SIG-M5 treated with dmso at 0.1 percent for 504 hours (cell line): ENCODE measurements around the gene ATP10B.

Experiments
- DNase-seq: peaks from one replicate; lab custom pipeline; 2025; ENCODE audit not compliant: unreplicated experiment; lab: John Stamatoyannopoulos, UW

The ATP10B gene

DNA sequence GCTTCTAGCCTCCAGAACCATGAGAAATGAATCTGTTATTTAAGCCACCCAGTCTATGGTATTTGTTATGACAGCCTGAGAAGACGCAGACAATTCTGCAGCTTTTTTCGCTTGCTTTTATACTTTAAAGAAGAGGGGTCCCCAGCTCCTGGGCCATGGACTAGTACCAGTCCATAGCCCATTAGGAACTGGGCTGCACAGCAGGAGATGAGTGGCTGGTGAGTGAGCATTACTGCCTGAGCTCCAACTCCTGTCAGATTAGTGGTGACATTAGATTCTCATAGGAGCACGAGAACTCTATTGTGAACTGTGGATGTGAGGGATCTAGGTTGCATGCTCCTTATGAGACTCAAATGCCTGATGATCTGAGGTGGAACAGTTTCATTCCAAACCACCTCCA, 278.7 kb downstream of the ATP10B start:
- no peak for DNase-seq

DNA sequence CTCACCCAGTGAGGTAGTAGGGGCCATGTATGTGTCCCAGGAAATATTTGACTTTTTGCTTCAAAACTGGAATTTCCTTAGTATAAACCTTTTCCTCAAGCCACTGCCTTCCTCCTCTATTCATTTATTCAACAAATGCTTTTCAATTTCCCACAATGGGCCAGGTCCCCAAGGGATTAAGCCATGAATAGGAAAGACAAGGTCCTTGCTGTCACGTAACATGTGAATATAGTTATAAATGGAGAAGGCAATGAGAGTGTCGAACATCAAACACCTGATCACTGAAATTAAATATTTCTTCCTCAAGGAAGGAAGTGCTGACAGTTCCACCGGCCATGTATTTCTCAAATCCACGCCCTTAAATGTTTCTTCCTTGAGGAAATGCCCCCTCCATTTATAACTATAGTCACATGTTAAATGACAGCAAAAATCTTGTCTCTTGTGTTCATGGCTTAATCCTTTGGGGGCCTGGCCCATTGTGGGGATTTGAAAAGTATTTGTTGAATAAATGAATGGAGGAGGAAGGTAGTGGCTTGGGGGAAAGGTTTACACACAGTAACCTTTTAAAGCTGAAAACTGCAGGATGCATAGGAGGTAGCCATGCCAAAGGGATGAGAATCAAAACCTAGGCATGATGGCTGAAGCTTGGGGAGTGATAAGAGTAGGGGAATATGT, 284.8 kb downstream of the ATP10B start:
- DNase-seq: no peak

GRCh38 chr5:160565376-160565775, 286.6 kb downstream of the ATP10B start:
- no peak for DNase-seq

DNA sequence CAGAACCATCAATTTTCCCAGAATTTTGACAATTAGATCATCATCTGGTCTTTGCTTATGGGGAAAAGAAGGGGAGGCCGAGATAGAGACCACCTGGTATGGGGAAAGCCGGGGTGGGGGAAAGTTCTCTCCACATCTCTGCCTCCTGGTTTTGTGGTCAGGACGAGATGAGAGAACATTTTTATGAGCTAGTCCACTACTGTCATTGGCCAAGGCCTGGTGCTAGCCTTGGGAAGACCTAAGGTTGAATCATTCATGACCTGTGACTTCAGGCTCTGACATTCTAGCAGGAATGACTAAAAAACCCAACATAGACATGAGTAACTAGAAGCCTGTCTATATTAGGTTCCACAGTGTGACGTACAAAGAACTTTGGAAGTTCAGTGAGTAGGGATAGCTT, 295.2 kb downstream of the ATP10B start:
- no peak for DNase-seq

DNA sequence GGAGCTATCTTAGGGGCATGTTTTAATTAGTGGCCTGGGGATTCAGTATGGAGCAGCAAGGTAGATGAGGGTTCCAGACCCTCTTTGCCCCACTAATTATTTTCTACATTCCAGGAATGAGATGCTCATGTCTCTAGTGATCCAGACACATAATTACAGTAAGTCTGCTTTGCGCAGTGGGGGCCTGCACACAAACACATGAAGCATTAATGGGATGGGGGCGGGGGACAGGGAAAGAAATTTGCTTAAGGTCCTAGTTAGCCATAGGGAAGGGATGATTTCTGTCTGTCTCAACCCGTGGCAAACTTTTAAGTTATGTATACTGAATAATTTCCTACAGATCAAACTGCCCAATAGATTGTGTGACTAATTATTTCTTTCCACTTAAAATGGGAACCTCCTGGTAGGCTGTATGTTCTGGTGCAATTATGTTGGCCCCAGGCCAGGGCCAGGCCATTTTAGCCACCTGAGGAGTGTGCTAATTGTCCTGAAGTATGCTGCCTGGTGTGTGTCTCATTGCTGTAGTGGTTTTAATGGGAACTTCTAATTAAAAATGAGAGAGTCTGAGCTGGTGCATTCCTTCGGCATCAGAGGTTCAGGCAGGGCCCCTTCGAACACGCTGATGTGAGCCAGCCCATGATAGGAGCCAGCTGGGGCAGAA, 295.9 kb downstream of the ATP10B start:
- DNase-seq: no peak

- DNase-seq: no peak
Observed at GRCh38 chr5:160555581-160555970, 296.4 kb downstream of the ATP10B start.

- no peak for DNase-seq
Observed at GRCh38 chr5:160550075-160550474, 301.9 kb downstream of the ATP10B start.

- DNase-seq: no peak
Observed at GRCh38 chr5:160548949-160549645, 302.9 kb downstream of the ATP10B start.

DNA sequence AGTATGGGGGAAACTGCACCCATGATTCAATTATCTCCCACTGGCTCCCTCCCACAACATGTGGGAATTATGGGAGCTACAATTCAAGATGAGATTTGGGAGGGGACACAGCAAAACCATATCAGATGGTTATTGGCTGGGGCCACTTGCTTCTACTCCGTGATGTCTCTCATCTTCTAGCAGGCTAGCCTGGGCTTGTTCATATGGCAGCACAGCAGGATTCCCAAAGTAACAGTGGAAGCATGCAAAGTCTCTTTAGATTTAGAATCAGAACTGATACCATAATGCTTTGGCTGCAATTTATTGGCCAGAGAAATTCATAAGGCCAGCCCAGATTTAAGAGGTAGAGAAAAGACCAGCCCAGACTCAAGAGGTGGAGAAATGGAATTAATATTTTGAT, 304.1 kb downstream of the ATP10B start:
- DNase-seq: no peak

- no peak for DNase-seq
Observed at GRCh38 chr5:160547061-160547460, 304.9 kb downstream of the ATP10B start.

DNA sequence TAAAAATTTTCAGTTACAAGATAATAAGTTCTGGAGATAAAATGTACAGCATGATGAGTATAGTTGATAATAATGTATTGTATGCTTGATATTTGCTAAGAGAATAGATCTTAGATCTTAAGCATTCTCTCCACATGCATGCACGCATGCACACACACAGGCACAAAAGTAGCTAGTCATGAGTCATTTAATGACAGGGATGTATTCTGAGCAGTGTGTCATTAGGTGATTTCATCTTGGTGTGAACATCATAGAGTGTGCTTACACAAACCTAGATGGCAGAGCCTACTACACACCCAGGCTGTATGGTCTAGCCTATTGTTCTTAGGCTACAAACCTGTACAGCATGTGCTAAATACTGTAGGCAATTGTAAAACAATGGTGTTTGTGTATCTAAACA, 306.2 kb downstream of the ATP10B start:
- no peak for DNase-seq

GRCh38 chr5:160543395-160543794, 308.6 kb downstream of the ATP10B start:
- DNase-seq: no peak

DNA sequence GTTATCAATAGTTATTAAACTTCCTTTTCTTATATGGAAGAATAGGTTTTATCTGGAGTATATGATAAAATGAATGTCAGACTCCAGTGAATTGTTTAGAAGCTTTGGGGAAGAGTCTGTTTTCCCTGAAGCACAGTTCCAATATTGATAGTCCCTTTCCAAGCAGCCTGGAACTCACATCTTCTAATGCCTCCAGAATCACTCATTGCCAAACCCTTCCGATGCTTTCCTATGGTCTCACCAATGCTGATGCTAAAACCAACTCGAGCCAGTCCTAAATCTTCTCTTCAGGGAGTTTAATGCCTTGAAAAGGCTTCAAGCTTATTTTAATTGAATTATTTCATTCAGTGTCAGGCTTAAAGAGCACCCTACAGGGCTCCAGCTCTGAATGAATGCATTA, 309.2 kb downstream of the ATP10B start:
- no peak for DNase-seq

DNA sequence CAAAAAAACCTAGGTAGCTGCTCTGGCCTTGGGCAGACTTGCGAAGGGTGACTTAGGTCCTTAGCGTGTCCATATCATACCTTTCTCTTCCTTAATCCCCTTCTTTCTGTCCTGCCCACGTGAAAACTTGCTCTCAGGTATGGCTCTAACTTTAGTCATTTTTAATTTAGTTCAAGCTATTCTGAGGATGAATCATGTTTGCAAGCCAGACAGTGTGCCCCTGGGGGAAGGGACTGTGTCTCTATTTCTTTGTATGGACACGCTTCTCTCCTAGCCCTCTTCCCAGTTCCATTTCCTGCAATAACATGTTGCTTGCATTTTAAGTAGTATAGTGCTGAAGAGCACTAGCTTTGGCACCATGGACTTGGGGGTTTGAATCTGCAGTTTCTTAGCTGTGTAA, 309.7 kb downstream of the ATP10B start:
- no peak for DNase-seq

- DNase-seq: no peak
Observed at GRCh38 chr5:160539431-160539830, 312.6 kb downstream of the ATP10B start.

DNA sequence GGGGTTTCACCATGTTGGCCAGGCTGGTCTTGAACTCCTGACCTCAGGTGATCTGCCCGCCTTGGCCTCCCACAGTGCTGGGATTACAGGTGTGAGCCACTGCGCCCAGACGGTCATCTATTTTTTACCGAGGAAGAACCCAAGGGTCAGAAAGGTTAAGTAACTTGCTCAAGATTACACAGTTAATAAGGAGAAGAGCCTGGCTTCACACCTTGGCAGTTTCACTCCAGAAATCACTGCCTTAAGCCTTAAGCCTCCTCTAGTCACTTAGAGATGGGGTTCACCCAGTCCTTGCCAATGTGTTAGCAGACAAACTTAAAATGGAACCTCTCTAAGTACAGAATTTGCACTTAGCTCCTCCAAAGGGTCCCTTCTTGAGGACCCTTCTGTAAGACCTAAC, 314.1 kb downstream of the ATP10B start:
- DNase-seq: no peak

DNA sequence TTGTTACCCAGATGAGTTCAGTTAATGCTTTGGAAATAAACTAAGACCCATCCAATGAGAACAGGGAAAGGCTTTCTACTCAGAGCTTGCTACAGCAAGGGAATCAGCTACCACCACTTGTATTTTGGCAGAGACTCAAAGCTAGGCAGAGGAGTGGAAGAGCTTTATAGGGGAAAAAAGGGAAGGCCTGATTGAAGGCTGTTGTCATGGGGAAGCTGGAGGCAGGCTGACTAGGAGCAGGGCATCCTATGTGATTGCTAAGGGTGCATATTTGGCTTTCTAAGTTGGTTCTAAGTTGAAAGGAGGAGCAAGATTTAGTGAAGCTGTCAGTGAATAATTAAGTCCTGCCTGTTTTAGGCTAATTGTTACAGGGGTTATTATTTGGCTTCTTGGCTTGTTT, 314.9 kb downstream of the ATP10B start:
- no peak for DNase-seq

DNA sequence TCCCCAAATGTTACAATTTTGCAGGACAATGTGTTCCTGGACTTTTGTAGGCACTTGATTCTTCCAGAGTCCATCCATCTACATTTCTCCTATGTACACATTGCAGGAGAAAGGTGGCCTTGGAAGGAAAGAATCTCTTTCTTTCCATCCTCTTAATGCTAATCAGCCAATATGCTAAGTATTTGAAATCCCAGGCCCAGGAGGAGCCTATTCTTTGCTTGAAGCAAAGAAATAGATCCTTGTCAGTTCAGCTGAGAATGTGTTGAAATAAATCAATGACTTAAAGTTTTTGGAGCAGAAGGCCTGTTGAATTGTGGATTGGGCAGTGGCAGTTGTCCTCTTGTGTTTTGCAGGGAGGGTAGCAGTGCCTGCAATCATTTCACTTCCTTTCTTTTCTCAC, 317.1 kb downstream of the ATP10B start:
- DNase-seq: no peak

DNA sequence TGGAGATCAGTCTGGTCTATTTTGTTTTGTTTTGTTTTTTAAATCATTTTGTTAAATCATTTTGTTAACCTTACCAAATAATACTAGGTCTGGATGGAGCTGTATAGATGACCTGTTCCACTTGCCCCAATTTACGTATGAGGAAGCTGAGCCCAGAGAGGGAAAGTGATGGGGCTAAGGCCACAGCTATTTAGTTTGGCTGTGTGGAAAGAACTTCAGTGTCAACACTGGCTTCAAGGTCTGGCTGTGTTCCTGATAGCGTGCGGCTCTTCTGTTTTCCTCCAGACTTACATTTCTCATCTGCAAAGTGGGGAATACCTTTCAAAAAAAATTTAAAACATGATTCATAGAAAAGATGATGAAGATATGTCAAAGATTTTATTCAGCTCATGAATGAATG, 317.9 kb downstream of the ATP10B start:
- no peak for DNase-seq

DNA sequence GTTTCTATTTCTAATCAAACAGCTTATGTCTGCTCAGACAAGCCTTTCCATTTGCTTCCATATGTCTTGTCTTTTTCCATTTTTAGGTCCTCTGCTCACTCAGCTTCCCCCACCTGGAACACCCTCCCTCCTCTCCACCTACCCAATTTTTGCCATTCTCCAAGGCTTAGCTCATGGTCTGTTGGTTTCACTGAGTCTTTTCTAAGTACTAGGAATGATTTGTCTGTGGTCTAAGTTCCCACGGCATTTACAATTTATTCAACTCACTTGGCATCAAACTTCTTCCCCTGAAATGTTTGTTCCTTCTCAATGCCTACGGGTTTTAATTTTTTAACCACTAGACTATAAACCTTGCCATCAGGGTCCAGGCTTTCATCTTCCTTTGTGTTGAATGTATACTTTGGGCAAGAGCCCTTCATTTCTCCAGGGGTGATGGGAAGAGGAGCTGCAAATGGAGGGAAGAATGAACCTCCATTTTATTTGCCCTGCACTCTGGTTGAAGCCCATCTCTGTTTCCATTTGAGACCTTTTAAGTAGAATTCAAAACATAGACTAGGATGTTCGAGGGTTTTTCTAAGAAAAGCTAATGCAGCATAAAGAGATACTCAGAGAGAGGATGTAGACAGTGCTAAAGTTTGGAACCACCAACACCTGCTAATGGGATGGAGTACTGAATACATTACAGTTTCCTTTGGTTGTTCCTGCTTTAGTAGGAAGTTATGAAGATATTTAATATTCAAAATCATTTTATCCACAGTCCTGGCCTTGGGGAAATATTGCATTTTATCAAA, 326.3 kb downstream of the ATP10B start:
- no peak for DNase-seq

DNA sequence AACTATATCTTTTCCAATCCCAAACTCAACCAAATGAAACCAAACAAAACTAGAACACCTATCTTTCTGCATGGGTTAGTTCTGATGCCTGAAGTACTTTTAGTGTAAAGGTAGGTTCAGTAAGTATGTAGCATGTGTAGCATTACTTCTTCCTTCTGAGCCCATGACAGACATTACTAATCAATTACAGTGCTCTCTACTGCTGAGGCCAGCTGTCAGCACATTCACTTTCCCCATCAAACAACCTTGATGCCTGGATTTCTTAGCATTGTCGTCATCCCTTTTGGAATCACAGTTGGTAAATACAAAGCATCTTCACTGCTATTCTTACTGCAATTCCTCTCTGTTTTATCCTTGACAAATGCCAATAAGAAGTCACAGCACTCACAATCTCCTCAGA, 327.2 kb downstream of the ATP10B start:
- DNase-seq: no peak
